ENCODE measurements around the gene TMSB15B. TPM values are rescaled to one million over a fixed set of nuclear protein-coding genes. Genes with fewer than 3 reads are reported as not detected.
"Not testable (repeated sequence)": the region's sequence is repeated elsewhere in the genome, so short reads cannot be mapped to it uniquely, and the experiment has no call there.

Gene TMSB15B
- total RNA-seq = 1 to 10 TPM in 1 of 2 donors, under 1 TPM in 1; 0.98 to 1.7 TPM
- long read RNA-seq, partial matches to known transcripts = 1 of 2 reads
- long read RNA-seq, other reads (novel, unspliced or antisense) = 0 of 2 reads

- intact Hi-C loops (cut with DNase I, micrococcal nuclease); DNase-seq: not testable (repeated sequence)
- peak; percentile 91 for ATAC-seq
Measured at GRCh38 chrX:103962411-103963278, at the start of gene TMSB15B. Gene TMSB15B (plus strand): TSS chrX:103962627.

GRCh38 chrX:103913356-103914020 is 48.9 kb upstream of the TMSB15B start:
- ATAC-seq (no peak), DNase-seq (no peak)
- intact Hi-C loops (cut with DNase I, micrococcal nuclease) = no loop called here

- ATAC-seq (peak; percentile 64), DNase-seq (peak; percentile 33 to 55)
- intact Hi-C loops (cut with DNase I, micrococcal nuclease) = no loop called here
Measured at GRCh38 chrX:103918050-103918449, 44.4 kb upstream of the TMSB15B start.

DNA sequence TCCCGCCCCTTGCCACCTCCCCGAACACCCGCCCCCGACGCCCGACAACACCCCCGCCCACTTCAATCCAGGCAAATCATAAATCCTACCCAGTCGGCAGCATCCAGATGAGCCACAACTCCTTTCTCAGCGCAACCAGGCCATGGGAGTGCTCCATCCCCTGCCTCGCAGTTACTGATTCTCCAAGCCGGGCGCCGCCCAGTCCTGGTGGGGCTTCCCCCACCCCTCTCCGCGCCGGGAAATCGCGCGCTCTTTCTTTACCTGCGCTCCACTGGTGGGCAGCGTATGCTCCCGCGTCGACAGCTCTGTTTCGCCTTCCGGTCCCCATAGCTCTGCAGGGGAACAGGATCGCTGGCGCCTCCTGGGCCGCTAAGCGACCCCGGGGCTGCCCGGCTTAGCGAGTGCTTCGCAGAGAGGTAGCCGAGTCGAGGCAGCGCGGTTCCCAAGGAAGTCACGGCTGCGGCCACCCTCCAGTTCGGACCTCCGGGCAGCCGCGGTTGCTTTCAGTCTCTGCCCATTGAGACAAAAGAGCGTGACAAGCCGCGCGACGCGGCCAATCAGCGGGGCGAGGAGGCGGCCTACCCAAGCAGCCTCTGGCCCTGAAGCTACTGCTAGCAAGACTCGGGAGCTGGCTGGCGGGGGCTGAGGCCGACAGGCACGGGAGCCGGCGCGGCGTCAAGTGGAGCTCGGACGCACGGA is 43.7 kb upstream of the TMSB15B start:
- DNase-seq = peak; percentile 56 to 74

DNA sequence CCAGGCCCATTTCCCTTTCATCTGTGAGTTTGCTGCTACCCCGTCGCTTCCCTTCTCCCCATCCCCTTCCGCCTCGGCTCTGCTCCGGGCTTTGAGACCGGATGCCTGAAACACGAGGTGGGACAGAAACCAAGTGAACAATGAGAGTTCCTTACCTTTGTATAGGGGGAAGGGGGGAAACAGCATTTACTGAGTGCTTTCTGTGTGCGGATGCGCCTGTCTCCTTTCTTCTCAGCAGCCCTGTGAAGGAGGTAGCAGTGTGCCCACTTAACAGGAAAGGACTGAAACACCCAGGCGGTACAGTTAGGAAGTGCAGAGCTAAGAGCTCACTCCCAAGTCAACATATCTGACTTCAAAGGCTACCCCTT is 43.2 kb upstream of the TMSB15B start:
- intact Hi-C loops (cut with DNase I, micrococcal nuclease) = no loop called here
- DNase-seq = peak in 1 of 2 donors; percentile 21
- peak; percentile 69 for ATAC-seq

More for the DNA sequence above, 43.7 kb upstream of the TMSB15B start:
- intact Hi-C loops (cut with DNase I, micrococcal nuclease) = no loop called here
- peak; percentile 89 for ATAC-seq

GRCh38 chrX:103920515-103920914 is 41.9 kb upstream of the TMSB15B start:
- intact Hi-C loops (cut with DNase I, micrococcal nuclease); ATAC-seq; DNase-seq: not testable (repeated sequence)

DNA sequence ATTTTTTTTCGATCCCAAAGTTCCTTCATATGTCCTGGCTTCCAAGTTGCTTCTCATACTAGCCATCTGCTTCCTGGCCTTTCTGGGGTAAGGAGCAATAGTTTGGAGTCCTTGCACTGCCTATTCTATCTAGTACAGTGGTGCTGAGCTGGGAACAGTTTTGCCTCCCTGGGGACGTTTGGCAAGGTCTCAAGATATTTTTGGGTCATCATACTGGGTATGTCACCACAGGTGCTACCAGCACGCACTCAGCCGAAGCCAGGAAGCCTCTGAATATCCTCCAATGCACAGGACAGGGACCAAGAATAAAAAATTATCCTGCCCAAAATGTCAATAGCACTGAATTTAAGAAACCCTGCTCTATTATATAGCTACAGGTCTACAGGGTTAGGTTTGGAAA is 35.4 kb upstream of the TMSB15B start:
- ATAC-seq (no peak), DNase-seq (no peak)
- intact Hi-C loops (cut with DNase I, micrococcal nuclease) = no loop called here

- ATAC-seq = no peak
- intact Hi-C loops (cut with DNase I, micrococcal nuclease) = no loop called here
- no peak for DNase-seq
Measured at GRCh38 chrX:103927633-103928032, 34.8 kb upstream of the TMSB15B start.

DNA sequence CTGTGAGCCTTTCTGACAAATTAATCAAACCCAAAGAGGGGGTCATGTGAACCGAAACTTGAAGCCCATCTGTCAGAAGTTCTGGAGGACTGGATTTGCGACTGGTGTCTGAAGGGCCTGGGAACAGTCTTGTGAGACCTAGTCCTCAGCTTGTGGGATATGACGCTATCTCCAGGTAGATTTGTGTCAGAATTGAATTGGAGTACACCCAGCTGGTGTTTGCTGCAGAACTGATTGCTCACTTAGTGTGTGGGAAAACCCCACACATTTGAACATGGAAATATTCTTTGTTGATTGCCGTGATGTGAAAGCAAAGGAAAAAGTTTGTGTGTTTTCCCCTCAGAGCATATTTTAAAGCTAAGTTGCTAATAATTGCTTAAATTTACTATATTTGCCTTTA is 30.3 kb upstream of the TMSB15B start:
- intact Hi-C loops (cut with DNase I, micrococcal nuclease) = no loop called here
- DNase-seq (no peak), ATAC-seq (no peak)

DNA sequence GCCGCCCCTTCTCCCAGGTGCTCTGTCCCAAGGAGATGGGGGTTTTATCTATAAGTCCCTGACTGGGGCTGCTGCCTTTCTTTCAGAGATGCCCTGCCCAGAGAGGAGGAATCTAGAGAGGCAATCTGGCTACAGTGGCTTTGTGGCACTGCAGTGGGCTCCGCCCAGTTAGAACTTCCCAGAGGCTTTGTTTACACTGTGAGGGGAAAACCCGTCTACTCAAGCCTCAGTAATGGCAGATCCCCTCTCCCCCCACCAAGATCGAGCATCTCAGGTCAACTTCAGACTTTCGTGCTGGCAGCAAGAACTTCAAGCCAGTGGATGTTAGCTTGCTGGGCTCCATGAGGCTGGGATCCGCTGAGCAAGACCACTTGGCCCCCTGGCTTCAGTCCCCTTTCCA is 22.2 kb upstream of the TMSB15B start:
- DNase-seq; ATAC-seq; intact Hi-C loops (cut with DNase I, micrococcal nuclease): not testable (repeated sequence)

DNA sequence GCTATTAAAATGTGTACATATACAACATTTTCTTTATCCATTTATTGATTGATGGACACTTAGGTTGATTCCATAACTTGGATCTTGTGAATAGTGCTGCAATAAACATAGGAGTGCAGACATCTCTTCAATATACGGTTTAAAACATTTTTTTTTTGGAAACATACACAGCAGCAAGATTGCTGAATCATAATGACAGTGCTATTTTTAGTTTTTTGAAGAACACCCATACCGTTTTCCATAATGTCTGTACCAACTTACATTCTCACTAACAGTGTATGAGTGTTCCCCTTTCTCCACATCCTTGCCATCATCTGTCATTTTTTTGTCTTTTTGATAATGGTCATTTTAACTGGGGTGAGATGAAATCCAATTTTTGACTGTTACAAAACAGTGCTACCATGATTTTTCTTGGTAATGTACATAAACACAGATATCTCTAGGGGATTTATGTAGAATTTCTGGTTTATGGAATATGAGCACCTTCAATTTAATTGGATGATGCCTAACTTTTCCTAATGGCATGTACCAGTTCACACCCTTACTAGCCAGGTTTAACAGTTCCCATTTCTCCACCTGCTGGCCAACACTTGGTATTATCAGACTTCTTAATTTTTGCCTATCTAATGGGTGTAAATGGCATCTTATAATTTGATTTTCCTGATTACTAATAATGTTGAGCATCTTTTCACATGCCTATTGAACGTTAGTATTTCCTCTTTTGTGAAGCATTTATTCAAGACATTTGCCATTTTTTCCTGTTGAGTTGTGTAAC is 21.0 kb upstream of the TMSB15B start:
- intact Hi-C loops (cut with DNase I, micrococcal nuclease) = no loop called here
- DNase-seq (no peak), ATAC-seq (peak; percentile 58)

GRCh38 chrX:103949506-103949905 is 12.9 kb upstream of the TMSB15B start:
- intact Hi-C loops (cut with DNase I, micrococcal nuclease) = no loop called here
- ATAC-seq = no peak

DNA sequence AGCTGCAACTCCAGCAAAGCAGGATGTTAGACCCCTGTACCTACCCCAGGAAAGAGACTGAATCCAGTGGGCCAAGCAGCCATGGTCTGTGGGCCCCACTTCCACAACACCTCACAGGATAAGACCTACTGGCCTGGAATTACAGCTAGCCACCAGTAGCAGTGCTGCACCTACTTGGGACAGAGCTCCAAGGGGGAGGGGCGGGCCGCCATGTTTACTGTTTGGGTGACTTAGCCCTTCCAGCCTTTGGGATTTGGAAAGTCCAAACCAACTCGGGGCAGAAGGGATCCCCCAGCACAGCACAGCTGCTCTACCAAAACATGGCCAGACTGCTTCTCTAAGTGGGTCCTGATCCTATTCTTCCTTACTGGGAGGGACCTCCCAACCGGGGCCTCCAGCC is 9.1 kb upstream of the TMSB15B start:
- intact Hi-C loops (cut with DNase I, micrococcal nuclease) = no loop called here
- ATAC-seq (no peak), DNase-seq (no peak)

More at GRCh38 chrX:103949506-103949905, 12.9 kb upstream of the TMSB15B start:
- no peak for DNase-seq

DNA sequence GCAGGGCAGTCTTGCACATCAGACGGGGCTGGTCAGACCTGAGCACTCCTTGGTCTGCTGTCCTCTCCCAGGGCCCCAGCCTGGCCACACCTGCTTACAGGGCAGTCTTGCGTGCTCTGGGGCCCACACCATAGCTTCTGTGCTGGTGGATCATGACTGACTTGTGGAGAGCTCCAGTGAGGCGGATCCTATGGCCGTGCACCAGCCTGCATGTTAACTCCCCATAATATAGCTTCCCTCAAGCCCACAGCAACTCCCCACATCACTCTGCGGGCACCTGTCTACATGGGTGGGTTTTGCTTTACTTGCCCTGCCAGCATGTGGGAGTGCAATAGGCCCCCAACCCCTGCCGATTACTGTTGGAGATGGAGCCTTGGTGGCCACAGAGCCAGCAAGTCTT is 8.2 kb upstream of the TMSB15B start:
- ATAC-seq = no peak
- no peak for DNase-seq
- intact Hi-C loops (cut with DNase I, micrococcal nuclease) = no loop called here

DNA sequence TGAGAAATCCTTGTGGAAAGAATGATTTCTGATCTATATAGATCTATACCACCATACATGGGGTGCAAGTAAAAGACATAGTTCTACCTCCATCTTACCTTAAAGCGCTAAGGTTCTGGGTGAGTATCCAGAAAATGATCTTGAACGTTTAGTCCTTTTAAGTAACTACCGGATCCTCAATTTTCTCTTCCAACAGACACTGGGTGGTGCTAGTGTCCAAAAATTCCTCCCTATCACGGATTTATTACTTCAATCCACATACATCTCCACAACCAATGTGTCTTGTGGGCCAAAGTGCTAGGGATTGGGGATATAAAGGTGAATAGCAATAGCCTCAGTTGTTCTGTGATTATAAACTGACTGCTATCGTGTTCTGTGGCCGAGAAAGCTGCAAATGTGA is 1.8 kb upstream of the TMSB15B start:
- ATAC-seq; DNase-seq; intact Hi-C loops (cut with DNase I, micrococcal nuclease): not testable (repeated sequence)

DNA sequence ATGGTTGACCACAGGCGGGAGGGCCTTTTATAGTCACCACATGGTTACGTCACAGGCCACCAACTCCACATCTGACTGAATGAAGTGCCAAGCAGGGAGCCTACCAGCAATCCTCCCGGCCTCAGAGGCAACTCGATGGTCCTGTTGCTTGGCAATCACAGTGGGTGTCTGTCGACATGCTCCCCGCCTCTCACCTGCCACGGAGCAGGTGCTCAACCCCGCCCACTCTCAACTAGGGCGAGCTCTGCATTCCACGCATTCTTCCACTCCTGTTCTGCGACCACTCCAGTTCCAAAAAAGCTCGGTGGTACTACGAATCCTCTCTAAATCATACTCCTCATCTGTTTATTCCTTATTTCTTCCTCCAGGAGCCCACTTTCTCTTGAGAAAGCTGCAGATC is 21.1 kb downstream of the TMSB15B start:
- DNase-seq; intact Hi-C loops (cut with DNase I, micrococcal nuclease); ATAC-seq: not testable (repeated sequence)

DNA sequence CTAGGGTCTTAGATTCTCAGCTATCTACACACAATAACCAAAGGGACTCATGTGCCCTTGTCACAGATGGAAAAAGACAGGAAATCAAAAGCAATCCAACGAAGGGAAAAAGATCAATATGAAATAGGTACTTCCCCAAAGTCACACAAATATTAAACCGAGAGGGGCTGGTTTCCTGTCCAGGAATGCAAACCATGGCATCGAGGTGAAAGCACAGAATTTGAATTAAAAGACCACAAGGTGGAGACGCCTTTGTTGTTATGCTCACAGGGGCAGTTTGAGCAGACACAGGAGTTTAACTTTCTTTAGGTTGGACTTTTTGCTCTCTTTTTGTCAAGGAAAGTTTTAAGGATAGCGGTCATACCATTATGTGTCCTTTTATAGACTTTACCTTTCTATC is 36.8 kb downstream of the TMSB15B start:
- no peak for ATAC-seq
- no peak for DNase-seq
- intact Hi-C loops (cut with DNase I, micrococcal nuclease) = no loop called here

GRCh38 chrX:104008831-104009230 is 46.4 kb downstream of the TMSB15B start:
- intact Hi-C loops (cut with DNase I, micrococcal nuclease) = no loop called here
- ATAC-seq (no peak), DNase-seq (no peak)

- intact Hi-C loops (cut with DNase I, micrococcal nuclease) = no loop called here
- no peak for DNase-seq
- ATAC-seq = no peak
Measured at GRCh38 chrX:104013158-104013557, 50.7 kb downstream of the TMSB15B start.

Measured in left colon (tissue), 2 donors.